Natural killer cell treated with Interleukin-12 subunit alpha and Interleukin-12 subunit beta and Interleukin-15 and Interleukin-18, amount 100 ng/mL, for 72 hours (primary cell): Measurements from ENCODE around the gene BRINP3. TPM values are rescaled to one million over a fixed set of nuclear protein-coding genes. Genes with fewer than 3 reads are reported as not detected.
"Not testable (repeated sequence)": the region's sequence is repeated elsewhere in the genome, so short reads cannot be mapped to it uniquely, and the experiment has no call there.

Experiments used
- ATAC-seq, 2 donors: fragments of 150-1000 bp; cut with Tn5 transposase in 1 of 2; sonication (Bioruptor Pico), chemical (Tn5 transposase) in 1 of 2; 2 replicates each; pipeline ENCODE4 v1.10.0; 2021
- DNase-seq: peaks from one replicate; pipeline ENCODE4 v3.0.0; 2022; ENCODE audit warnings: low spot score
- H3K27ac Mint-ChIP-seq, 2 donors: 1 replicate in 1 of 2; 2 replicates in 1 of 2; pipeline ENCODE4 v1.8.0; 2022; ENCODE audit warnings: mixed read lengths in 2 of 2, mild to moderate bottlenecking in 1 of 2, moderate library complexity in 1 of 2
- H3K27me3 Mint-ChIP-seq, 2 donors: 1 replicate in 1 of 2; 2 replicates in 1 of 2; pipeline ENCODE4 v1.8.0; 2022; ENCODE audit warnings: mixed read lengths in 2 of 2
- H3K36me3 Mint-ChIP-seq: one replicate; pipeline ENCODE4 v1.8.0; 2022; ENCODE audit warnings: mixed read lengths
- H3K4me1 Mint-ChIP-seq, 2 donors: 1 replicate in 1 of 2; 2 replicates in 1 of 2; pipeline ENCODE4 v1.8.0; 2022; ENCODE audit warnings: low read depth in 2 of 2, mixed read lengths in 2 of 2, mild to moderate bottlenecking in 1 of 2
- H3K4me3 Mint-ChIP-seq: one replicate; pipeline ENCODE4 v1.8.0; 2022; ENCODE audit warnings: mixed read lengths
- H3K9me3 Mint-ChIP-seq: 2 replicates; pipeline ENCODE4 v1.8.0; 2022; ENCODE audit warnings: mixed read lengths
- total RNA-seq, 2 donors: library from RNA; stranded (reverse); gene quantifications; one replicate each; pipeline ENCODE4 v1.2.3, GENCODE V29; 2022

Gene BRINP3
- total RNA-seq, 2 donors from 2014 or later, result not detected

DNA sequence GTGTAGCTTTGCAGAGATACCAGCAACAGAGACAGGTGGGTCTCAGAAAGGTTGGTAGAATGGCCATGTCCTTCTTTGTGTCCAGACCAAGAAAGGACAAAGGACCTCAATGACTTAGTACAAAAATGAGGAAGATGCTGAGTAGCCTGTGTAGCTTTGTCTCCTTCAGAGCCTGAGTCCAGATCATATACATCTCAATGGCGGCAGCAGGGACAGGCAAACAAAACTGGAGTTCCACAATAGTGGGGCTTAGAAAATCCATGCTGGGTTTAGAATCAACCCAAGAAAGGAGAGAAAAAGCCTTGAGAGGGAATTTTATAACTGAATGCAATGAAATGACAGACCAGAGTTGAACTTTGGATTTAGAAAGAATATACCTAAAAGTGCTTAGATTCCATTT is 339.0 kb downstream of the BRINP3 start:
- Mint-ChIP-seq H3K27ac (no peak overlapping the region), H3K27me3 (no peaks in the 10 kb centered on the region), H3K4me3 (no peak overlapping the region), H3K36me3 (peaks cover 4% of the 10 kb centered on the region), H3K4me1 (no peaks in the 10 kb centered on the region), H3K9me3 (peaks cover 4% of the 10 kb centered on the region)
- DNase-seq (no peak), ATAC-seq (no peak)

DNA sequence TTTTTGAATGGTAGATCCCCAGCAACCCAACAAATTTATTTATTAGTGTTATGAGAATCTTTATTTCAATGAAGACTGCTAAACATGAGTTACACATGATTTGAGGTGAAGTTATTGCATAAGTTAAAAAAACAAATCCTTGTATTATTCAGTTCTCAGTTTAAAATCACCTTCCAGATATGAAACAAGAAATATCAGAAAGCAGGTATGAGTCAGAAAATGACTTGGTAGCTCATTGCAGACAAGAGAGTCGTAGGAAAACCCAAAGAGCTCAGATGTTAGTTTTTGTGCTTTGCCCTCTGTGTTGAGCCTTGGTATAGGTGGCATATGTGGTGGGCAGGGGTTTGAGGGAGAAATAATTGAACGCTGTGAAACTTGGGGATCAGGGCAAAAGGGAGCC is 339.4 kb downstream of the BRINP3 start:
- H3K36me3 Mint-ChIP-seq, result peaks cover 4% of the 10 kb centered on the region

DNA sequence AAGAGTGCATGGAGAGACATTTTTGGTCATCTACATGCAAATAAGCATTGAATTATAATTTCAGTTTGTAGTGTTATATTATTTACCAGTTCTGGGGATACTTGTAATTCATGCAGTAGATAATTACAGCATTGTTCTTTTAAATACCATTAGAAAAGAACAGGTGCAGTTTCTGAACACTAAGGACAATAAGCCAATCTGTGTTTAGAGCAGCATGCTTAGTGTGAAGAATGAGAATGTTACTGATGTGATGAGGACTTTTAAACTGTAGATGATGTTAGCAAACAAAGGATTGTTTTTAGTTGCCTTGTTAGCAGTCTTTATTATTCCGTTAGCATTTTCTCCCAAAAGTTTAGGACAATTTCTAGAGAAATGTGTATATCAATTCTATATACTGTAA is 348.3 kb downstream of the BRINP3 start:
- Mint-ChIP-seq H3K4me3 (no peak overlapping the region), H3K9me3 (peaks cover 9% of the 10 kb centered on the region), H3K36me3 (no peaks in the 10 kb centered on the region), H3K4me1 (no peaks in the 10 kb centered on the region), H3K27me3 (no peaks in the 10 kb centered on the region), H3K27ac (no peak overlapping the region)
- DNase-seq (no peak), ATAC-seq (no peak)

More for the DNA sequence above, 339.4 kb downstream of the BRINP3 start:
- Mint-ChIP-seq H3K4me3 (no peak overlapping the region), H3K9me3 (peaks cover 4% of the 10 kb centered on the region), H3K27me3 (no peaks in the 10 kb centered on the region), H3K4me1 (no peaks in the 10 kb centered on the region), H3K27ac (no peak overlapping the region)
- no peak for ATAC-seq
- no peak for DNase-seq

DNA sequence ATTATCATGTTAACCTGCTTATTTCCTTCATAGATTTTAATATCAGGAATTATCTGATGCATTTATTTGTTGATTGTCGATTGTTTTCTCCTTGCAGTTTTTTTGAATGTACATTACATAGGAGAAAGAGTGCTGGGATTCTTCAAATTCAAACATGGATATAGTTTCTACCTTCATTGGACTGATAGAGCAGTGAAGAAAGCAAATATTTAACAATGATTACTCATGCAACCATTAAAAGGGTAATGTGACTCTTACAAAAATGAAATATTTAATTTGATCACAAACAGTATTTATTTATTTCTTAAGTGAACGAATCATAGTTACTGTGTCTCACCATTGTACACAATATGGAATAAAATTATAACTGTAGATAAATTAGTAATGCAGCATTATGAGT is 350.9 kb downstream of the BRINP3 start:
- Mint-ChIP-seq H3K27me3 (no peaks in the 10 kb centered on the region), H3K36me3 (no peaks in the 10 kb centered on the region)
- DNase-seq, result no peak

DNA sequence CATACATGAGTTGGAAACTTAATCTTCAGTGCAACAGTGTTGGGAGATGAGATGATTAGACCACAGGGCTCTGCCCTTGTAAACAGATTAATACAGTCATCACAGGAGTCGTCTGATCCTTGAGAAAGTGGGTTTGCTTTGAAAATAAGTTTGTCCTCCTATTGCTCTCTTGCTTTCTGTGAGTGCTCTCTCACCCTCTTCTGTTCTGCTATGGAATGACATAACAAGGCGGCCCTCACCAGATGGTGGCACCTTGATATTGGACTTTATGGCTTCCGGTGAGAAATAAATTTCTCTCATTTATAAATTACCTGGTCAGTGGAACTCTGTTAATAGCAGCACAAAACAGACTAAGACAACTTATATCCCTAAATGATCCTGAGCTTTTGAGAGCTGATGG is 353.6 kb downstream of the BRINP3 start:
- DNase-seq (no peak), ATAC-seq (no peak)
- Mint-ChIP-seq H3K4me3 (no peak overlapping the region), H3K36me3 (no peaks in the 10 kb centered on the region), H3K4me1 (no peaks in the 10 kb centered on the region), H3K27me3 (no peaks in the 10 kb centered on the region), H3K27ac (no peak overlapping the region), H3K9me3 (peaks cover 9% of the 10 kb centered on the region)

More for the DNA sequence above, 350.9 kb downstream of the BRINP3 start:
- Mint-ChIP-seq H3K9me3 (peaks cover 14% of the 10 kb centered on the region), H3K4me3 (no peak overlapping the region), H3K4me1 (no peaks in the 10 kb centered on the region), H3K27ac (no peak overlapping the region)
- ATAC-seq, result no peak

DNA sequence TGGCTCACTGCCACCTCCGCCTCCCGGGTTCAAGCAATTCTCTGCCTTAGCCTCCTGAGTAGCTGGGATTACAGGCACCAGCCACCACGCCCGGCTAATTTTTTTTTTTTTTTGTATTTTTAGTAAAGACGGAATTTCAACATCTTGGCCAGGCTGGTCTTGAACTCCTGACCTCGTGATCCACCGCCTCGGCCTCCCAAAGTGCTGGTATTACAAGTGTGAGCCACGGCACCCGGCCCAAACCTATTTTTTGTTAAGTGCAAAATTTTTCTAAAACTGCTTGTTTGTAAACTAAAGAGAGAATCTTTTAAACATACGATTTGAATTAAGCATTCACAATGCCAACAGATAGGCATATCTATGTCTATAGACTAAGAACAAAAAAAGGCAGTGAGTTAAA is 357.1 kb downstream of the BRINP3 start:
- H3K36me3 Mint-ChIP-seq, H3K27me3 Mint-ChIP-seq, H3K4me3 Mint-ChIP-seq, H3K27ac Mint-ChIP-seq, H3K4me1 Mint-ChIP-seq, DNase-seq, ATAC-seq: not testable (repeated sequence)
- peaks cover 13% of the 10 kb centered on the region for H3K9me3 Mint-ChIP-seq

DNA sequence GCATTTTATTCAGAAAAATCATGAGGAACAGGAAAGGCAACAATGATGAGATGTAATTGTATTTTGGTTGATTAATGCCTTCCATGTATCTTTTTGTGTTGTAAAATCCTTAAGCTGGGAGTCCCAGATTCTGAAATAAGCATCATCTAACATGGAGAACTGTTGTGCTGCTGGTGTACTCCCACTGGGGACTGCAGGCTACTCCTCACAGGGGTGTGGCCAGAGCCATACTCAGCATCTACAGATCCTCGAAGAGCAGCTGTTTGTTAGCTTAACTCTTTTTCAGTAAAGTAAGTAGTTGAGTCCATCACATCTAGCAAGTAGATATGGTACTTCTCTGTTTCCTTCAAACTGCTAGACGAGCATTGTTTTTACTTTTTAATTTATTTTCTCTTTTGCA is 358.0 kb downstream of the BRINP3 start:
- Mint-ChIP-seq H3K27me3 (no peaks in the 10 kb centered on the region), H3K9me3 (peaks cover 15% of the 10 kb centered on the region), H3K4me3 (no peak overlapping the region), H3K36me3 (no peaks in the 10 kb centered on the region), H3K4me1 (no peaks in the 10 kb centered on the region), H3K27ac (no peak overlapping the region)
- DNase-seq (no peak), ATAC-seq (no peak)

DNA sequence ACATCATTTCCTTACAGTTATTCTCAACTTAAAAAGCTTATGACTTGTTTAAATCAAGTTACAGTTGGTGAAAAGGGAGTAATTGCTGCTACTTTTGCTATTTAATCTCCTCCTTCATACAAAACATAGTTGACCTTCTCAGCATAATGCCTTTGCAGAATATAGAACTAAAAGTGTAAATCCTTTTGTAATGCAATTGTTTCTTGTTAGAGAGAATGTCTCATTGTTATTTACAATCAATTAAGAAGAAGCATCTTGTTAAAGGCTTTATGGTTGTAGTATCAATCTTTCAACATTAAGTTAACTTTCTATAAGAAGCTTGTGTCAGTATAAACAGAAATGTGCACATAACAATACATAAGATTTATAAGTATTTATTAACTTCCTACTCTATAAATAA is 360.7 kb downstream of the BRINP3 start:
- DNase-seq (no peak), ATAC-seq (no peak)
- Mint-ChIP-seq H3K27ac (no peak overlapping the region), H3K36me3 (no peaks in the 10 kb centered on the region), H3K9me3 (peaks cover 14% of the 10 kb centered on the region), H3K4me1 (no peaks in the 10 kb centered on the region), H3K27me3 (no peaks in the 10 kb centered on the region), H3K4me3 (no peak overlapping the region)

DNA sequence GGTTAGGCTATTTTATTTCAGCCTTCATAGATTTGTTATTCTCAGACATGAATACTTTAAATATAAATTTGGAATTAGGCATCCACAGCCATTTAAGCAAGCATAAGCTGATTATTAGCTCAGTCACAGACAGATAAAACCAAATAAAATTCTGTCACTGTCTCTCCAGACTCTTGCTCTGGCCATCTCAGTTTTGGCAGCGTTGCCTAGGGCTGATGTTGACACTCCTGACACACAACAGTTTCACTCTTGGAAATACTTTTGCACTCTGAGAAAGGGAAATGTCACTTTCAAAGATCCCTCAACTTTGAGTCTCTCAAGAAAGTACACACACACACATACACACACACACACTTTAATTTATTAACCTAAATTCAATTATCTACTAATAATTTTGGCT is 372.7 kb downstream of the BRINP3 start:
- Mint-ChIP-seq H3K4me3 (no peak overlapping the region), H3K9me3 (peaks cover 5% of the 10 kb centered on the region), H3K27ac (no peak overlapping the region), H3K36me3 (no peaks in the 10 kb centered on the region), H3K27me3 (no peaks in the 10 kb centered on the region), H3K4me1 (no peaks in the 10 kb centered on the region)
- ATAC-seq (no peak), DNase-seq (no peak)

DNA sequence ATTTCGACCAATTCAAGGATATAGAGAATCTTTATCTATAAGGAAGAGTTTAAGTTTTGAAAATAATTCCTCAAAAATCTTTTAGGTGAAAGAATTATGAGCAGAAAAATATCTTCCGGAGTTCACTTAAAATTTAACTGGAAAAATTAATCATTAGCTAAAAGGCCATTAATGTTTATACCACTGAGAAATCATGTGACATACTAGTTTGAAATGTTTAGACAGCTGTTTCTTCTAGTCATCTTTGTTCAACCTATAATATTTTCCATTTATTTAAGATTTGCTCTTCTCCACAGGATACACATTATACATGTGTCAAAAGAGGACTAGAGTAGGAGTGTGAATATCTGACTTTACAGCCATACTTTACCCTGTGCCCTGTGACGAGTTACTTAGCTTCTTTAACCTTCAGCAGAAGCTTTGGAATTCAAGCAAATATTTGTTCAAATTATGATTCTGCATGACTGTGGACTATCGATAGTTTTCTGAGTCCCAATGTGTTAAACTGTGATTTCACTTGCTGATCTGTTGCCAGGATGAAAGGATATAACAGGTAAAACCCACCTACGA is 374.8 kb downstream of the BRINP3 start:
- Mint-ChIP-seq H3K27me3 (no peaks in the 10 kb centered on the region), H3K9me3 (peaks cover 8% of the 10 kb centered on the region), H3K4me3 (no peak overlapping the region), H3K36me3 (no peaks in the 10 kb centered on the region), H3K27ac (no peak overlapping the region), H3K4me1 (no peaks in the 10 kb centered on the region)
- ATAC-seq, result no peak
- DNase-seq, result no peak

DNA sequence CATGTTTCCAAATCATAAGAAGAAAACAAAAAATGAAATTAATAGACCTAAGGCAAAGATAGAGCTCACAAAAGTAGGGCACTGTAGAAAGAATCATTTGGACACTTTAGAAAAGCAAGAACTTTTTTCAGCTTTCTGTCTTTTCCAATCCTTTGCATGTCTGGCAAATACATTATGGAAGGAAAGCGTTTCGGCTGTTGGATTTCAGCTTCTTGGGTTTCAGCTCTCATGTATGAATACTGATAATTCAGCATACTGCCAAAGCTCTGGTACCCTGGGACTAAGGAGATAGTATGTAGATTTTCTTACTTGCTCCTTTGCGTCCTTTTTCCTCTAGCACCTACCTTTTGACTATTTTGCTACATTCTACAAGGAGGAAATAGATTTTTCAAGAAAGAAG is 375.9 kb downstream of the BRINP3 start:
- no peak overlapping the region for H3K27ac Mint-ChIP-seq
- H3K4me3 Mint-ChIP-seq, result no peak overlapping the region
- H3K4me1 Mint-ChIP-seq, result no peaks in the 10 kb centered on the region
- DNase-seq (no peak), ATAC-seq (no peak)
- no peaks in the 10 kb centered on the region for H3K36me3 Mint-ChIP-seq
- peaks cover 9% of the 10 kb centered on the region for H3K9me3 Mint-ChIP-seq
- no peaks in the 10 kb centered on the region for H3K27me3 Mint-ChIP-seq

DNA sequence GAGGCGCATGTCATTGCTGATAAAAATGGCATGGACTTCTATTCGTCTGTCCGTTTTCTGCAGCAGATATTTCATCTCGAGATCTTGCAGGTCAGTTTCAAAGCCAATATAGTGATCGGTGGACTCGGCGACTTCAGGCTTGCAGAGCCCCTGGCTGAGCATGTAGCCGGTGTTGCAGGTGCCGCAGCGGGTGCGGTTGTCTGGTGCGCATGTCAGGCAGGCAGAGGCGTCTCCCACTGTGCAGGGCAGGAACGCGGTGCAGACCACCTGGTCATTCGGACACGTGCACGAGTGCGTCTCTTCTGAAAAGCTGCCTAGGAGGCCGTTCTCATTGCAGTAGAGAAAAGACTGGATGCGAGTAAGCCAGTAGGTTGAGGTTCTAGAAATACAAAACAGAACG is 378.9 kb downstream of the BRINP3 start:
- Mint-ChIP-seq H3K9me3 (peaks cover 12% of the 10 kb centered on the region), H3K4me1 (no peaks in the 10 kb centered on the region), H3K36me3 (no peaks in the 10 kb centered on the region), H3K27me3 (no peaks in the 10 kb centered on the region), H3K4me3 (no peak overlapping the region), H3K27ac (no peak overlapping the region)
- DNase-seq (no peak), ATAC-seq (no peak)

DNA sequence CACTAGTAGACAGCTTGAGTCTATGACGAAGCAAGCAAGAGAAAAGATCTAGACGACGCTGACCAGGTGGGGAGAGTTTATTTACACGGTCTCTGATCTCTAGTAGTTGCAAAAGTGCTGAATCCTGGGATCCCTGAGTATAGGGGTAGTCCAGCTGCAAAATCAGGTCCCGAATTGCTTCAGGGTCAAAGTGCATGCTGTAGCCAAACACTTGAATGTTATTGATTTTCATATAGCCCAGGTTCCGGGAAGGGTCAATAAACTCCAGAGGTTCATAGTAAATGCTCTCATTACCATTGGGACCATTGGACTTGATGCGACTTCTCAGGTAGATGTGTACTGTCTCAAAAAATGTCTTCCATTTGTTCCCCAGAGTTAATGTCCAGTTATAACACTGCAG is 379.6 kb downstream of the BRINP3 start:
- DNase-seq (no peak), ATAC-seq (no peak)
- Mint-ChIP-seq H3K27ac (no peak overlapping the region), H3K36me3 (no peaks in the 10 kb centered on the region), H3K9me3 (peaks cover 12% of the 10 kb centered on the region), H3K4me3 (no peak overlapping the region), H3K27me3 (no peaks in the 10 kb centered on the region), H3K4me1 (no peaks in the 10 kb centered on the region)

DNA sequence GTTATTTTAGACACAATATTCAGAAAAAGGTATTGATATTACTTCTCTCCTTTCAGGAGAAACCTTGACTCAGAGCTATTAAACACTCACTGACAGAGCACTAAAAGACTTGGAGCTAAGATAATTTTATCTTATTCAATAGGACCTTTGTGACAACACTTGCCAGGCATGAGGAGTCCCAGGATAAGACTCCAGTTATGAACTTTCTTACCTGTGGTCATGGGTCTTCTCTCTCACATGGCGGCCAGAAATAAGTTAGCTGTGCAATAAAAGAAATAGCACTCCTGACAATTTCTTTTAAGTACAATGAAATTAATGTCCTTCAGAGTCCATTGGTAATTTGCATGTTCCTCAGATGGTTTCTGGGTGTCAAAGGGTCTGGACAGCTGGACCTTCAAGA is 382.1 kb downstream of the BRINP3 start:
- no peaks in the 10 kb centered on the region for H3K4me1 Mint-ChIP-seq
- no peaks in the 10 kb centered on the region for H3K36me3 Mint-ChIP-seq
- no peak overlapping the region for H3K27ac Mint-ChIP-seq
- H3K4me3 Mint-ChIP-seq, result no peak overlapping the region
- no peaks in the 10 kb centered on the region for H3K27me3 Mint-ChIP-seq
- peaks cover 10% of the 10 kb centered on the region for H3K9me3 Mint-ChIP-seq
- ATAC-seq, result no peak
- DNase-seq, result no peak

DNA sequence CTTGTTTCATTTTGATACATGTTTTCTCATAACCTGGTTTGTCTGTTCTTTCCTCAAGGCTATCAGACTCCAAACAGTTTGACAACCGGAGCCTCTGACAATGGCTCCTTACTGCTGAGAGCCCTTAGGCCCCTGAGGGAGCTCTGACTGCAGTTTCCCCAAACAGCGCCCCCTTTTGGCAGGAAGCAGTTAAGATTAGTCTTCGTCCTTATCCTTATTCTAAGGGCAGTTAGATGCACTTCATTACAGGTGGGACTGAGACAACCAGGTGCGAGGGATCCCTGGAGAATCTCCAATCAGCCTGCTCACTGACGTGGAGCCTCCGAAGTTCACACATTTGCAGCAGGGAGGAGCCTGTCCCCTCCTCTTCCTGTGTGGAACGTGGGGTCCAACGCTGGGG is 393.1 kb downstream of the BRINP3 start:
- ATAC-seq (no peak), DNase-seq (no peak)
- Mint-ChIP-seq H3K36me3 (no peaks in the 10 kb centered on the region), H3K4me3 (no peak overlapping the region), H3K4me1 (no peaks in the 10 kb centered on the region), H3K27ac (no peak overlapping the region), H3K9me3 (no peaks in the 10 kb centered on the region), H3K27me3 (no peaks in the 10 kb centered on the region)
